ENCODE measurements around the gene PHYH. TPM values are rescaled to one million over a fixed set of nuclear protein-coding genes. Genes with fewer than 3 reads are reported as not detected.
"Not testable (repeated sequence)": the region's sequence is repeated elsewhere in the genome, so short reads cannot be mapped to it uniquely, and the experiment has no call there.

Gene PHYH
- total and polyA plus RNA-seq, 2 experiments from 2014 or later, result 50.1 to 83.7 TPM

DNA sequence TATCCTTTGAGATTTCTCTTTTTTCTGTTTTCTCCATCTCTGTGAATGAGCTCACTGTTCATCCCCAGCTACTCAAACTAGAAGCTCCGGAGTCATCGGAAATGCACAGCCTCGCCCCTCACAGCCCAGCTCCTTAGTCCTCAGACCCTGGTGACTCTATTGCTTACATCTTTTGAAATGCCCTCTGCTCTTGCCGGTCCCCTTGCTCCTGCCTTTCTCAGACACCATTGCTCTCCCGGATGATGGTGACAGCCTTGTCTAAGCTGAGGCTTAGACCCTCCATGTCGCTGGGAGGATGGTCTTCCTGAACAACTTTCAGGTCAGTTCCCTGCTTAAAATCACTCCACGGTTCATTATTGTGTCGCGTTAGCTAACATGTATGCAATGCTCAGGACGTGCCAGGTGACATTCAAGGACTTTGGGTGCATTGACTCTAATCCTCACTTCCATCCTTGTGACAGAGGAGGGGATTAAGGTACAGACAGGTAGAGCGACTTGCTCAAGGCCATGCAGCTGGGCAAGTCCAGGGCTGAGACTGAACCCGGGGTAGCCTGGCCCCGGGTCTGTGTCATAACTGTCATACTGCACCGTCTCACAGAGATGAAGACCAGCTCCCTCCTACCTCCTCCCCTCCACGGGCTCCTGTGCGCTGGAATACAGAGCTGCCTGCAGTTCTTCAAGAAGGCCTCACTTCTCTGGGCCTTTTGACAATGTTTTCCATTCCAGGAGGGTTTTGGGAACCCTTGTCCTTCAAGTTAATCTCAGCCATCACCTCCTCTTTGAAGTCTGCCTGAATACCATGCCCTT, 61.4 kb downstream of the PHYH start:
- H3K9me3 ChIP-seq (ENCODE audit: low read depth), result no peaks in the 10 kb centered on the region
- 83% methylated on average over 16 of the region's 16 CpGs for WGBS (ENCODE audit: low lambda C conversion rate, missing lambda C conversion rate)
- no peaks in the 10 kb centered on the region for H3K36me3 ChIP-seq (replicated peaks; ENCODE audit: insufficient read depth, low read depth)
- H4K20me1 ChIP-seq (ENCODE audit: insufficient read depth, poor library complexity, severe bottlenecking), result no peaks in the 10 kb centered on the region
- no peaks in the 10 kb centered on the region for H3K9me2 ChIP-seq (replicated peaks; ENCODE audit: insufficient read depth)
- no peak for DNase-seq (ENCODE audit: low spot score)
- no peak overlapping the region for H3K27ac ChIP-seq
- H2AFZ ChIP-seq, result no peak overlapping the region
- no peak overlapping the region for H3K4me3 ChIP-seq
- H3K4me1 ChIP-seq (ENCODE audit: insufficient read depth), result no peaks in the 10 kb centered on the region
- TF ChIP-seq, protein P1, sequence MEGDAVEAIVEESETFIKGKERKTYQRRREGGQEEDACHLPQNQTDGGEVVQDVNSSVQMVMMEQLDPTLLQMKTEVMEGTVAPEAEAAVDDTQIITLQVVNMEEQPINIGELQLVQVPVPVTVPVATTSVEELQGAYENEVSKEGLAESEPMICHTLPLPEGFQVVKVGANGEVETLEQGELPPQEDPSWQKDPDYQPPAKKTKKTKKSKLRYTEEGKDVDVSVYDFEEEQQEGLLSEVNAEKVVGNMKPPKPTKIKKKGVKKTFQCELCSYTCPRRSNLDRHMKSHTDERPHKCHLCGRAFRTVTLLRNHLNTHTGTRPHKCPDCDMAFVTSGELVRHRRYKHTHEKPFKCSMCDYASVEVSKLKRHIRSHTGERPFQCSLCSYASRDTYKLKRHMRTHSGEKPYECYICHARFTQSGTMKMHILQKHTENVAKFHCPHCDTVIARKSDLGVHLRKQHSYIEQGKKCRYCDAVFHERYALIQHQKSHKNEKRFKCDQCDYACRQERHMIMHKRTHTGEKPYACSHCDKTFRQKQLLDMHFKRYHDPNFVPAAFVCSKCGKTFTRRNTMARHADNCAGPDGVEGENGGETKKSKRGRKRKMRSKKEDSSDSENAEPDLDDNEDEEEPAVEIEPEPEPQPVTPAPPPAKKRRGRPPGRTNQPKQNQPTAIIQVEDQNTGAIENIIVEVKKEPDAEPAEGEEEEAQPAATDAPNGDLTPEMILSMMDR (IDR thresholded peaks at IDR 0.05; ENCODE audit: poor library complexity), result no peak
- TF ChIP-seq EZH2 (IDR thresholded peaks at IDR 0.05; ENCODE audit: borderline replicate concordance) (no peak), EZH2phosphoT487 (IDR thresholded peaks at IDR 0.05; ENCODE audit: low read depth, severe bottlenecking, unreplicated experiment) (no peak)
- no peaks in the 10 kb centered on the region for H3K79me2 ChIP-seq
- no peaks in the 10 kb centered on the region for H3K27me3 ChIP-seq
- H3K4me2 ChIP-seq, result no peak overlapping the region

DNA sequence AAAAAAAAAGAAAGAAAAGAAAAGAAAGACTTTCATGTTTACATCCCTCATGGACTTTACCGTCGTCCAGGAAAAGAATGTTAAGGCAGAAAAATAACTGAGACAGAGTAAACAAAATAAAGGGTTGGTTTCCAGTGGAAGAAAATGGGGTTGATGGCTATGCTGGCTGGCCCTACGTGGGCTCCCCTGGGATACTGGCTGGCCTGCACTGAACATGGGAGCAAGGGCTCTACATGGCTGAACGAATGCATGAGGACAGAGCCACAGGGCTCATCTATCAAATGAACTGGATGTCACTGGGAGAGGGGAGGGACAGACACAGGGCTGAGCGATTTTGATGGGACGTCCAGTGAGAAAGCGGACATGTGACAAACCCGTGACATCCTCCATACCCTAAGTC, 63.2 kb downstream of the PHYH start:
- H2AFZ ChIP-seq, result no peak overlapping the region
- 88% methylated on average over 8 of the region's 8 CpGs for WGBS (ENCODE audit: low lambda C conversion rate, missing lambda C conversion rate)

DNA sequence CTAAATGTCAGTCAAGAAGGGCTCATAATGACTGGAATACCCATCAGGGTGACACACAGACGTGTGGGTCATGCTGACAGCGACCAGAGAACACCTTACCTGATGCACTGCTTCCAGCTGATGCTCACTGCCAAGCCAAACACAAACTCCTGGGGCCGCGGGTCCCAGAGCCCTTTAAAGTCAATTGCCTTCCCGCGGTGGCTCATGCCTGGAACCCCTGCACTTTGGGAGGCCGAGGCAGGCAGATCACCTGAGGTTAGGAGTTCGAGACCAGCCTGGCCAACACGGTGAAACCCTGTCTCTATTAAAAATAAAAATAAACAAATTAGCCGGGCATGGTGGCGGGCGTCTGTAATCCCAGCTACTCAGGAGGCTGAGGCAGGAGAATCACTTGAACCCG, 65.1 kb downstream of the PHYH start:
- H3K36me3 ChIP-seq (replicated peaks; ENCODE audit: insufficient read depth, low read depth); H3K79me2 ChIP-seq; H3K27ac ChIP-seq; H3K9me3 ChIP-seq (ENCODE audit: low read depth); H3K9me2 ChIP-seq (replicated peaks; ENCODE audit: insufficient read depth); DNase-seq (ENCODE audit: low spot score); H3K4me1 ChIP-seq (ENCODE audit: insufficient read depth); H3K4me2 ChIP-seq; H2AFZ ChIP-seq; H3K27me3 ChIP-seq; H4K20me1 ChIP-seq (ENCODE audit: insufficient read depth, poor library complexity, severe bottlenecking); H3K4me3 ChIP-seq: not testable (repeated sequence)
- 93% methylated on average over 13 of the region's 13 CpGs for WGBS (ENCODE audit: low lambda C conversion rate, missing lambda C conversion rate)

More for the DNA sequence above, 63.2 kb downstream of the PHYH start:
- Histone ChIP-seq H4K20me1 (ENCODE audit: insufficient read depth, poor library complexity, severe bottlenecking) (no peaks in the 10 kb centered on the region), H3K4me1 (ENCODE audit: insufficient read depth) (no peaks in the 10 kb centered on the region), H3K36me3 (replicated peaks; ENCODE audit: insufficient read depth, low read depth) (no peaks in the 10 kb centered on the region), H3K27ac (no peak overlapping the region), H3K4me2 (no peak overlapping the region), H3K9me2 (replicated peaks; ENCODE audit: insufficient read depth) (no peaks in the 10 kb centered on the region), H3K4me3 (no peak overlapping the region), H3K27me3 (no peaks in the 10 kb centered on the region), H3K9me3 (ENCODE audit: low read depth) (no peaks in the 10 kb centered on the region), H3K79me2 (no peaks in the 10 kb centered on the region)
- TF ChIP-seq EZH2phosphoT487 (IDR thresholded peaks at IDR 0.05; ENCODE audit: low read depth, severe bottlenecking, unreplicated experiment), result no peak
- TF ChIP-seq EZH2 (IDR thresholded peaks at IDR 0.05; ENCODE audit: borderline replicate concordance), result no peak
- TF ChIP-seq, protein P1 (IDR thresholded peaks at IDR 0.05; ENCODE audit: poor library complexity), result no peak
- no peak for DNase-seq (ENCODE audit: low spot score)

DNA sequence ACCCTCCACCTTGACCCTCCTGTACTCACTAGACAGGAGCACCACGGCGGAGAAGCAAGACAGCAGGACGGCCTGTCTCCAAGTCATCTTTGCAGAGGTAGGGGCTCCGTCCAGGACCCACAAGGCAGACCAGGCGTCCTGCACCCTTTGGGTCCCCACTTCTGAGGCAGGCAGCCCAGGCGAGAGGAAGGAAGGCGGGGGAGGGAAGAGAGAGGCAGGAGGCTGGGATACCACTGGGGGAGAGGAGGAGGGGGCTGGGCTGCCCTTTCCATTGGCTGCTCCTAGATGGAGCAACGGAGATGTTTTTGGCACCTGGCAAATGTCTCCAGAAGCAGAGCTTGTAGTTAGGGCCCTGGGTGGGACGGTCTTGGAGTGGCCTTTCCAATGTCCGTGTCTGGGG, 65.7 kb downstream of the PHYH start, which contains the start of gene UCMA:
Gene UCMA, minus strand, starts transcription at position 203 of the 400 bp plus-strand sequence. Its CDS starts 116 bp downstream, at position 87.
- H3K4me1 ChIP-seq (ENCODE audit: insufficient read depth), result no peaks in the 10 kb centered on the region
- H3K79me2 ChIP-seq, result no peaks in the 10 kb centered on the region
- H3K4me2 ChIP-seq, result no peak within 1 kb of the TSS
- H3K9me3 ChIP-seq (ENCODE audit: low read depth), result no peaks in the 10 kb centered on the region
- DNase-seq (ENCODE audit: low spot score), result no peak
- no peak within 1 kb of the TSS for H3K27ac ChIP-seq
- H3K4me3 ChIP-seq, result no peak within 1 kb of the TSS
- H2AFZ ChIP-seq, result no peak within 1 kb of the TSS
- no peak for TF ChIP-seq EZH2phosphoT487 (IDR thresholded peaks at IDR 0.05; ENCODE audit: low read depth, severe bottlenecking, unreplicated experiment)
- TF ChIP-seq, protein P1 (IDR thresholded peaks at IDR 0.05; ENCODE audit: poor library complexity), result no peak
- no peak for TF ChIP-seq EZH2 (IDR thresholded peaks at IDR 0.05; ENCODE audit: borderline replicate concordance)
- no peaks in the 10 kb centered on the region for H3K9me2 ChIP-seq (replicated peaks; ENCODE audit: insufficient read depth)
- H3K36me3 ChIP-seq (replicated peaks; ENCODE audit: insufficient read depth, low read depth), result no peaks in the 10 kb centered on the region
- no peaks in the 10 kb centered on the region for H3K27me3 ChIP-seq
- no peaks in the 10 kb centered on the region for H4K20me1 ChIP-seq (ENCODE audit: insufficient read depth, poor library complexity, severe bottlenecking)
- 77% methylated on average over 10 of the region's 10 CpGs for WGBS (ENCODE audit: low lambda C conversion rate, missing lambda C conversion rate)

Measured in hepatocyte (in vitro differentiated cells).